ENCODE data around the gene GLYAT.

- TF ChIP-seq POLR2A (IDR thresholded peaks at IDR 0.05; ENCODE audit: extremely low read depth, insufficient read length) = no peak
- TF ChIP-seq, protein P1, sequence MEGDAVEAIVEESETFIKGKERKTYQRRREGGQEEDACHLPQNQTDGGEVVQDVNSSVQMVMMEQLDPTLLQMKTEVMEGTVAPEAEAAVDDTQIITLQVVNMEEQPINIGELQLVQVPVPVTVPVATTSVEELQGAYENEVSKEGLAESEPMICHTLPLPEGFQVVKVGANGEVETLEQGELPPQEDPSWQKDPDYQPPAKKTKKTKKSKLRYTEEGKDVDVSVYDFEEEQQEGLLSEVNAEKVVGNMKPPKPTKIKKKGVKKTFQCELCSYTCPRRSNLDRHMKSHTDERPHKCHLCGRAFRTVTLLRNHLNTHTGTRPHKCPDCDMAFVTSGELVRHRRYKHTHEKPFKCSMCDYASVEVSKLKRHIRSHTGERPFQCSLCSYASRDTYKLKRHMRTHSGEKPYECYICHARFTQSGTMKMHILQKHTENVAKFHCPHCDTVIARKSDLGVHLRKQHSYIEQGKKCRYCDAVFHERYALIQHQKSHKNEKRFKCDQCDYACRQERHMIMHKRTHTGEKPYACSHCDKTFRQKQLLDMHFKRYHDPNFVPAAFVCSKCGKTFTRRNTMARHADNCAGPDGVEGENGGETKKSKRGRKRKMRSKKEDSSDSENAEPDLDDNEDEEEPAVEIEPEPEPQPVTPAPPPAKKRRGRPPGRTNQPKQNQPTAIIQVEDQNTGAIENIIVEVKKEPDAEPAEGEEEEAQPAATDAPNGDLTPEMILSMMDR (IDR thresholded peaks at IDR 0.05; ENCODE audit: low read depth, low read length) = no peak
- TF ChIP-seq, protein P2, sequence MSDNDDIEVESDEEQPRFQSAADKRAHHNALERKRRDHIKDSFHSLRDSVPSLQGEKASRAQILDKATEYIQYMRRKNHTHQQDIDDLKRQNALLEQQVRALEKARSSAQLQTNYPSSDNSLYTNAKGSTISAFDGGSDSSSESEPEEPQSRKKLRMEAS (IDR thresholded peaks at IDR 0.05; ENCODE audit: low read depth, low read length) = no peak
These were observed 1.1 kb downstream of the GLYAT start for GRCh38 chr11:58730507-58731089.

Data from NB4 (cell line).